OCI-M2 (cell line): Measurements from ENCODE around the gene PROSER3.
"Not testable (repeated sequence)": the region's sequence is repeated elsewhere in the genome, so short reads cannot be mapped to it uniquely, and the experiment has no call there.

Experiments used
- DNase-seq: peaks from one replicate; lab custom pipeline; 2025; ENCODE audit not compliant: unreplicated experiment; lab: John Stamatoyannopoulos, UW

The PROSER3 gene

DNA sequence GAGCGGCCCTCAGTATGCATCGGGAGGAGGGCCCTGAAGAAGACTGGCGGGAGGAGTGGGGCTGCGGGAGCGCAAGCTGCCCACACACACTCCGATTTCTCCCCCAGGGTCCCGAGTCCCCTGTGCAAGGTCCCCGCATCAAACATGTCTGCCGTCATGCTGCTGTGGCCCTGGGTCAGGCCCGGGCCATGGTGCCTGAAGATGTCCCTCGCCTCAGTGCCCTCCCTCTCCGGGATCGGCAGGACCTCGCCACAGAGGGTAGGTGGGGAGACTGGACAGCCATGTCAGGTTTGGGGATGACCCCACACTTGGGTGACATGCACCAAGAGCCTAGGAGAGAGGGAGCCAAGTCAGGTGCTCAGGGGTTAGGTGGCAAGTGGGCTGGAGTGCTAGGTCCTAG lies 35.5 kb upstream of the PROSER3 start:
- no peak for DNase-seq

DNA sequence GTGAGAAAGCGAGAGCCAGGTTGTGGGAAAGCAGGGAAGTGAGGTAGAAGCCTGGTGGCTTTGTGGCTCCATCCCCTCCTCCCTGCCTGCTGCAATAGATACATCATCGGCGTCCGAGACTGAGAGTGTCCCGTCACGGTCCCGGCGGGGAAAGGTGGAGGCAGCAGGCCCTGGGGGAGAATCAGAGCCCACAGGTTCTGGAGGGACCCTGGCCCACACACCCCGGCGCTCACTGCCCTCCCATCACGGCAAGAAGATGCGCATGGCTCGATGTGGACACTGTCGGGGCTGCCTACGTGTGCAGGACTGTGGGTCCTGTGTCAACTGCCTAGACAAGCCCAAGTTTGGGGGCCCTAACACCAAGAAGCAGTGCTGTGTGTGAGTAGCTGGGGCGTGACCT lies 35.1 kb upstream of the PROSER3 start:
- DNase-seq: no peak

DNA sequence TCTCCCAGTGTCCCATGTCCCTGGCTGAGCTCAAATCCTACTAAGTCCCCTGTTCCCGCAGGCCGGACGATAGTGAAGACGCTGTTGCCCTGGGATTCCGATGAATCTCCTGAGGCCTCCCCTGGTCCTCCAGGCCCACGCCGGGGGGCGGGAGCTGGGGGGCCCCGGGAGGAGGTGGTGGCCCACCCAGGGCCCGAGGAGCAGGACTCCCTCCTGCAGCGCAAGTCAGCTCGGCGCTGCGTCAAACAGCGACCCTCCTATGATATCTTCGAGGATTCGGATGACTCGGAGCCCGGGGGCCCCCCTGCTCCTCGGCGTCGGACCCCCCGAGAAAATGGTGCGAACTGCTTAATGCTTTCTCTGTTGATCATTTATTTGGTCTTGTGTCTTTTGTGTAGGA lies 34.3 kb upstream of the PROSER3 start:
- no peak for DNase-seq

DNA sequence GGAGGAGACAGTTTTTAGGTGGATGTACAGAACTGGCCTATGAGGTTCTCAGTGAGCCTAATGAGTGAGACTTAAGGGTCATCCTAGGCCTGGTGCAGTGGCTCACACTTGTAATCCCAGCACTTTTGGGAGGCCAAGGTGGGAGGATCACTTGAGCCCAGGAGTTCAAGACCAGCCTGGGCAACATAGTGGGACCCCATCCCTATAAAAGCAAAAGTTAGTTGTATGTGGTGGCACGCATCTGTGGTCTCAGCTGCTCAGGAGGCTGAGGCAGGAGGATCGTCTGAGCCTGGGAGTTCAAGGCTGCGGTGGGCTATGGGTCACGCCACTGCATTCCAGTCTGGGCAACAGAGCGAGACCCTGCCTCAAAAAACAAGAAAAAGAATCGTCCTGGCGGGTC lies 33.8 kb upstream of the PROSER3 start:
- not testable (repeated sequence) for DNase-seq

DNA sequence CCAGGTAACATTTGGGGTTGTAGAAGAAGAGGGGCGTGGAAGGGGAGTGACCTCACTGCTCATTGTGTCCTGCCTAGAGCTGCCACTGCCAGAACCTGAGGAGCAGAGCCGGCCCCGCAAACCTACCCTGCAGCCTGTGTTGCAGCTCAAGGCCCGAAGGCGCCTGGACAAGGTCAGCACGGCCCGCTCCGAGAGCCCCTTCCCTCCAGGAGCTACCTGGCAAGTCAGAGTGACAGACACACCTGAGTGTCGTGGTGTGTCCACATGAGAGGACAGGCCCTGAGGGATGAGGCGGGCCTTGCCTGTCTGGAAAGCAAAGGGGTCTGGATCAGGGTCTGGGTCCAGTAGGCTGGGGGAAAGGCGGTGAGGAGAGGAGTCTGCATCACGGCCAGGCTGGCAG lies 33.4 kb upstream of the PROSER3 start:
- no peak for DNase-seq

DNA sequence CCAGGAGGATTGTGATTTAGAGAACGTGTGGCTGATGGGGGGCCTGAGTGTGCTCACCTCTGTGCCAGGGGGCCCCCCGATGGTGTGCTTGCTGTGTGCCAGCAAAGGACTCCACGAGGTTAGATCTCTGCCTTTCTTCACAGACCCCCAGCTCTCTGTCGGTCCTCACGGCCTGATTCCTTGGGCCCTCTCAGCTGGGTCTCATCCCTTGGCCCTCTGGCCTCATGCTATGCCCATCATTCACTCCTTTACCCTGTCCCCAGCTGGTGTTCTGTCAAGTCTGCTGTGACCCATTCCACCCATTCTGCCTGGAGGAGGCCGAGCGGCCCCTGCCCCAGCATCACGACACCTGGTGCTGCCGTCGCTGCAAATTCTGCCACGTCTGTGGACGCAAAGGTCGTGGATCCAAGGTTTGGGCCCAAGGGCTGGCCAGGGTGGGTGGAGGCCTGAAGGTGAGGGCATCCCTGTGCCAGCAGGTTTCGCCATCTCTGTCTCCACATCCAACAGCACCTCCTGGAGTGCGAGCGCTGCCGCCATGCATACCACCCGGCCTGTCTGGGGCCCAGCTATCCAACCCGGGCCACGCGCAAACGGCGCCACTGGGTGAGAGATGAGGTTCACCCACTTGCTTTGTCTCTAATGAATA lies 32.6 kb upstream of the PROSER3 start:
- DNase-seq: no peak

DNA sequence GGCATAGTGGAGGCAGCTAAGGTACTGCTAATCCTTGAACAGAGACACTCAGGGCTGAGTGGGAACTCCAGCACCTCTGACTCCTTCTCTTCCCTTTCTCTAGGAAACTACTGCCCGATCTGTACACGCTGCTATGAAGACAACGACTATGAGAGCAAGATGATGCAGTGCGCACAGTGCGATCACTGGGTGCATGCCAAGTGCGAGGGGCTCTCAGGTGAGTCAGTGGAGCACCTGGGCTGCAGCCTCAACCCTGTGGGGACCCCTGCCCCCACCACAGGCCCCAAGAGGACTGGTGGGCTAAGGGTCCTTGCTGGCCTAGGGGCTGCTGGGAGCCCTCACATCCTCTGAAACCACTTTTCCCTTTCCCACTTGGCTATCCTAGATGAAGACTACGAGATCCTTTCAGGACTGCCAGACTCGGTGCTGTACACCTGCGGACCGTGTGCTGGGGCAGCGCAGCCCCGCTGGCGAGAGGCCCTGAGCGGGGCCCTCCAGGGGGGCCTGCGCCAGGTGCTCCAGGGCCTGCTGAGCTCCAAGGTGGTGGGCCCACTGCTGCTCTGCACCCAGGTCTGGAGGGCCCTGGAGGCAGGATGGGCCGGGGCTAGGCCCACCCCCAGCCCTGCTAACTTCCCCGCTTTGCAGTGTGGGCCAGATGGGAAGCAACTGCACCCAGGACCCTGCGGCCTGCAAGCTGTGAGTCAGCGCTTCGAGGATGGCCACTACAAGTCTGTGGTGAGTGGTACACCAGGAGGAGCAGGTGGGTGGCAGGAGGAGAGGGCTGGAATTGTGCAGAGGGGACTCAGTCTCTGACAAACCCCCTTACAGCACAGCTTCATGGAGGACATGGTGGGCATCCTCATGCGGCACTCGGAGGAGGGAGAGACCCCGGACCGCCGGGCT lies 30.7 kb upstream of the PROSER3 start:
- no peak for DNase-seq

DNA sequence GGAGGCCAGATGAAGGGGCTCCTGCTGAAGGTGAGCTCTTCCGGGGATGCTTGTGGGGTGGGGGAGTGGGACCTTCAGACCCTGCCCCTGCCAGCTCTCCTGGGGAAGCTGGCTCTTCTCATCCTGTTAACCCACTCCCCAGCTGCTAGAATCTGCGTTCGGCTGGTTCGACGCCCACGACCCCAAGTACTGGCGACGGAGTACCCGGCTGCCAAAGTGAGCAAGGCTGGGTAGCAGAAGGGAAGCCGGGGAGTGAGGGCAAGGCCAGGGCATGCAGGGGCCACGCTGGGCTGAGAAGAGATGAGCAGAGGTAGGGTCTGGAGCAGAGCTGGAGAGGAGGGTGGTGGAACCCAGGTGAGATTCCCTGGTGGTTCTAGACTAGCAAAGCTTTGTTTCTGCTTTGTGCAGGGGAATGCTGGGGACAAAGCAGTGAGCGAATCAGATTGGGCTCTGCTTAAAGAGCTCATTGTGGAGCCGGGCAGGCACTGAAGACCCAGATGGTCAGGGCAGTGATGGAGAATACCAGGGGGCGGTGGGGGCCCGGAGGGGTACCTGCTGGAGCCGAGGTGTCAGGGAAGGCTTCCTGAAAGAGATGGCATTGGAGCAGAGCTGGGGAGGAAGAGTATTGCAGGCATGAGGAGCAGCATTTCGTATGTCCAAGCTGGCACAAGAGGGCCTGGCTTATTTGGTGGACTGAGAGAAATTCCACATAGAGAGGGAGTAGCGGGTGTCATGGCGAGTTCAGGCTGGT lies 29.8 kb upstream of the PROSER3 start:
- DNase-seq: no peak

DNA sequence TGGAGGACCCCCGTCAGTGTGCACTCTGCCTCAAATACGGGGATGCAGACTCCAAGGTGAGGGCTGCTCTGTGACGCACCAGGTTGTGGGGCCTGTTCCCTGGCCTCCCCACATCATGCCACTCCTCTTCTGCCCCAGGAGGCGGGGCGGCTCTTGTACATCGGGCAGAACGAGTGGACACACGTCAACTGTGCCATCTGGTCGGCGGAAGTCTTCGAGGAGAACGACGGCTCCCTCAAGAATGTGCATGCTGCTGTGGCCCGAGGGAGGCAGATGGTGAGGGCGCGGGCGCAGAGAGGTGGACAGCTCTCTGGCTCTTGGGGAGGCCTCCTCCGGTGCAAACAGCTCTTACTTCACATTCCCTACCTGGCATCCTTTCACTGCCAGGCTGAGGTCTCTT lies 29.0 kb upstream of the PROSER3 start:
- DNase-seq: no peak

DNA sequence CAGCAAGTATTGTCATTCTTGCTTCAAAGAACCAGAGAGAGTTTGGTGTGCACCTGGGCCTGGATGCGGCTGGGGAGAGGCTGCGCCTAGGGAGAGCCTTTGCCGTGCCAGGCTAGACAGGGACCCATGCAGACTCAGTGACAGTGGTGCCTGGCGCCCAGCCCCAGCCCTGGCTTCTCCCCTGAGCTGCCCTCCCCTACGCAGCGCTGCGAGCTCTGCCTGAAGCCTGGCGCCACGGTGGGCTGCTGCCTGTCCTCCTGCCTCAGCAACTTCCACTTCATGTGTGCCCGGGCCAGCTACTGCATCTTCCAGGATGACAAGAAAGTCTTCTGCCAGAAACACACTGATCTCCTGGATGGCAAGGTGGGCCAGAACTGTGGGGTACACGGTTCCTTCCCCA lies 28.2 kb upstream of the PROSER3 start:
- DNase-seq: no peak

DNA sequence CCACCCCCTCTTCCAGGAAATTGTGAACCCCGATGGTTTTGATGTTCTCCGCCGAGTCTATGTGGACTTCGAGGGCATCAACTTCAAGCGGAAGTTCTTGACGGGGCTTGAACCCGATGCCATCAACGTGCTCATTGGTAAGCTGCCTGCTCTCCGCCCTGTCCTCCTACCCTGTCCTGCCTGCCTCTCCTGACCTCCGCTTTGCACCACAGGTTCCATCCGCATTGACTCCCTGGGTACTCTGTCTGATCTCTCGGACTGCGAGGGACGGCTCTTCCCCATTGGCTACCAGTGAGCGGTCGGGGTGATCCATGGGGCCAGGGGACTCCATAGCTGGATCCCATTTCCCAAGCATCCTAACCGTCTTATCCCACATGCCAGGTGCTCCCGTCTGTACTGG lies 27.6 kb upstream of the PROSER3 start:
- DNase-seq: no peak

DNA sequence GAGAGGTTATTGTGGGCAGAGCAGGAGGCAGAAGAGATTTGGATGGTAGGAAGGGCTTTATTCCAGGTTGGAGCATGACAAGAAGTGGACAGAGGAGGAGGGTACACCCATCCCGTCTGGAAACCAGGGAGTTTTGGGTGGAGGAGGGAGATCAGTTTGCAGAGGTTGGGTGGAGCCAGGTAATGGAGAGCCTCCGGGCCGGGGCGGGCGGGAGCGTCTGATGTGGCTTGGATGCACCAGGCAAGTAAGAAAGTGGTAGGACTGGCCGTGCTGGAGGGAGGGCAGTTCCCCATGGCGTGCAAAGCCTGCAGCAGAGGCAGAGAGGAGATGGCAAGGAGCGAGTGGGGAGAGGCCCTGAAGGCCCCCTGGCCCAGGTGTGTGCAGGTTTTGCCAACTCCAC lies 26.6 kb upstream of the PROSER3 start:
- DNase-seq: no peak

DNA sequence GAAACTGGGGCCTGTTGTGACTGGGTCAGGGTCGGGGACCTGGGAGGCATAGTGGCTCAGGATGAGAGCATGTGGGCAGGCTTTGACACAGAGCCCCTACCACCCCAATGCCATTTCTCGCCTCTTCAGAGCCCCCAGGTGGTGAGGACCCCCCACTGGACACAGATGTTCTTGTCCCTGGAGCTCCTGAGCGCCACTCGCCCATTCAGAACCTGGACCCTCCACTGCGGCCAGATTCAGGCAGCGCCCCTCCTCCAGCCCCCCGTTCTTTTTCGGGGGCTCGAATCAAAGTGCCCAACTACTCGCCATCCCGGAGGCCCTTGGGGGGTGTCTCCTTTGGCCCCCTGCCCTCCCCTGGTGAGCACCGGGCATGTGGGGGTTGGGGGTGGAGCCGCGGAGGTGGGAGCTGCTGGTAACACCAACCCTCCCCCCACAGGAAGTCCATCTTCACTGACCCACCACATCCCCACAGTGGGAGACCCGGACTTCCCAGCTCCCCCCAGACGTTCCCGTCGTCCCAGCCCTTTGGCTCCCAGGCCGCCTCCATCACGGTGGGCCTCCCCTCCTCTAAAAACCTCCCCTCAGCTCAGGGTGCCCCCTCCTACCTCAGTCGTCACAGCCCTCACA lies 26.1 kb upstream of the PROSER3 start:
- no peak for DNase-seq

DNA sequence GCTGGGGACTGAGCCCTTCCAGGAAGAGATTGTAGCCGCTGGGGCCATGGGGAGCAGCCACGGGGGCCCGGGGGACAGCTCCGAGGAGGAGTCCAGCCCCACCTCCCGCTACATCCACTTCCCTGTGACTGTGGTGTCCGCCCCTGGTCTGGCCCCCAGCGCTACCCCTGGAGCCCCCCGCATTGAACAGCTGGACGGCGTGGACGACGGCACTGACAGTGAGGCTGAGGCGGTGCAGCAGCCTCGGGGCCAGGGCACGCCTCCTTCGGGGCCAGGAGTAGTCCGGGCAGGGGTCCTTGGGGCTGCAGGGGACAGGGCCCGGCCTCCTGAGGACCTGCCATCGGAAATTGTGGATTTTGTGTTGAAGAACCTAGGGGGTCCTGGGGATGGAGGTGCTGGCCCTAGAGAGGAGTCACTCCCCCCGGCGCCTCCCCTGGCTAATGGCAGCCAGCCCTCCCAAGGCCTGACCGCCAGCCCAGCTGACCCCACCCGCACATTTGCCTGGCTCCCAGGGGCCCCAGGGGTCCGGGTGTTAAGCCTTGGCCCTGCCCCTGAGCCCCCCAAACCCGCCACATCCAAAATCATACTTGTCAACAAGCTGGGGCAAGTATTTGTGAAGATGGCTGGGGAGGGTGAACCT lies 25.3 kb upstream of the PROSER3 start:
- DNase-seq: no peak

DNA sequence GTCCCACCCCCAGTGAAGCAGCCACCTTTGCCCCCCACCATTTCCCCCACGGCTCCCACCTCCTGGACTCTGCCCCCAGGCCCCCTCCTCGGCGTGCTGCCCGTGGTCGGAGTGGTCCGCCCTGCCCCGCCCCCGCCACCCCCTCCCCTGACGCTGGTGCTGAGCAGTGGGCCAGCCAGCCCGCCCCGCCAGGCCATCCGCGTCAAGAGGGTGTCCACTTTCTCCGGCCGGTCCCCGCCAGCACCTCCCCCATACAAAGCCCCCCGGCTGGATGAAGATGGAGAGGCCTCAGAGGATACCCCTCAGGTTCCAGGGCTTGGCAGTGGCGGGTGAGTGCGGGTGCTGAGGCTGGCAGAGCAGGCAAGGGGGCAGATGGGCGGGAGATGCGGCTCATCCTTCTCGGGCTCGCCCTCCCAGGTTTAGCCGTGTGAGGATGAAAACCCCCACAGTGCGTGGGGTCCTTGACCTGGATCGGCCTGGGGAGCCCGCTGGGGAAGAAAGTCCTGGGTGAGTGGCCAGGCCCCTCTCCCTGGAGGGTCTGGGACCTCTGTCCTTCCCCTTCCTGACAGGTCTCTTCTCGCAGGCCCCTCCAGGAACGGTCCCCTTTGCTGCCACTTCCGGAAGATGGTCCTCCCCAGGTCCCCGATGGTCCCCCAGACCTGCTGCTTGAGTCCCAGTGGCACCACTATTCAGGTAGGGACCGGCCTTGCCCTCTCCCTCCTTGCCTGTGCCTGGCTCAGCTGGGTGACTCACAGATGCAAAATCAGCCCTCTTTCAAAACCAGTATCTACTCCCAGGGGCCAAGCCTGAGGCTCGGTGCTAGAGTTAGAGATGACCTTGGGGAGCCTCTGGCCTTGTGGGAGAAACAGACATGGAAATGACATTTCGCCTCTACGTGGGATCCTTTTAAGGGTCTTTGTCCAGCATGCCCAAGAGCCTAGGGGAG lies 24.5 kb upstream of the PROSER3 start:
- no peak for DNase-seq

DNA sequence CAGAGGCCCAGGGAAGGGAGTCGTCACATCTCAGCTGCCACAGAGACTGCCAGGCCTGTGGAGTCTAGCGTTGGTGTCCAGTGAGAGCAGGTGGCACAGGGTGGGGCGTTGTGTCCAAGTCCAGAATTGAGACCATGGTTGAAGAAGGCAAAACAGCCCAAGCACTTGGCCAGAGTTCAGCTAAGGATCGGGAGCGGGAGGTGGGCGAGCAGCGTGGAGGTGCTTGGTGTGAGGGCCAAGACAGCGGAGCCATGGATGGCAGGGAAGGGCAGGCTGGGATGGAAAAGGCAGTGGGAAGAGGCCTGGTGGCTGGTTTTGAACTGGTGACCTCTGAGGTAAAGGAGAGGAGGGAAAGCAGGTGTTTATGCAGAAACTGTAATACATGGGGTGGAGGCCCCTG lies 23.7 kb upstream of the PROSER3 start:
- no peak for DNase-seq

DNA sequence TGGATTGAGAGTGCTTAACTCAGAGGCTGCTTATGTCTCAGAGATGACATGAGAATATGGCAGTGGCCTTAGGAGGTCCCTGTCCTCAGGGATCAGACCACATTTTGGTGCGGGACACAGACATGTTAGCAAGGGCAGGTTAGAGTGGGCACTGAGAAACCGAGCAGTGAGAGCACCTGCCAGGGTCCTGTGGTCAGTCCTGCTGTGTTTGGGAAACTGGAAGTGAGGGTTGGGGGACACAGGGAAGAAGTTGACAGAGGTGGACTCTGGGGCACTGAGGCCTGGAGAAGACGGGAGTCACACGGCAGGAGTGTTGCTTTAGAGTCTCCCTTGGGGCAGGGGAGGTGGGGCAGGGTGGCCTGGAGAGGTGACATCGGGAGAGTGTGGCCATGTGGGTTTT lies 23.1 kb upstream of the PROSER3 start:
- no peak for DNase-seq

DNA sequence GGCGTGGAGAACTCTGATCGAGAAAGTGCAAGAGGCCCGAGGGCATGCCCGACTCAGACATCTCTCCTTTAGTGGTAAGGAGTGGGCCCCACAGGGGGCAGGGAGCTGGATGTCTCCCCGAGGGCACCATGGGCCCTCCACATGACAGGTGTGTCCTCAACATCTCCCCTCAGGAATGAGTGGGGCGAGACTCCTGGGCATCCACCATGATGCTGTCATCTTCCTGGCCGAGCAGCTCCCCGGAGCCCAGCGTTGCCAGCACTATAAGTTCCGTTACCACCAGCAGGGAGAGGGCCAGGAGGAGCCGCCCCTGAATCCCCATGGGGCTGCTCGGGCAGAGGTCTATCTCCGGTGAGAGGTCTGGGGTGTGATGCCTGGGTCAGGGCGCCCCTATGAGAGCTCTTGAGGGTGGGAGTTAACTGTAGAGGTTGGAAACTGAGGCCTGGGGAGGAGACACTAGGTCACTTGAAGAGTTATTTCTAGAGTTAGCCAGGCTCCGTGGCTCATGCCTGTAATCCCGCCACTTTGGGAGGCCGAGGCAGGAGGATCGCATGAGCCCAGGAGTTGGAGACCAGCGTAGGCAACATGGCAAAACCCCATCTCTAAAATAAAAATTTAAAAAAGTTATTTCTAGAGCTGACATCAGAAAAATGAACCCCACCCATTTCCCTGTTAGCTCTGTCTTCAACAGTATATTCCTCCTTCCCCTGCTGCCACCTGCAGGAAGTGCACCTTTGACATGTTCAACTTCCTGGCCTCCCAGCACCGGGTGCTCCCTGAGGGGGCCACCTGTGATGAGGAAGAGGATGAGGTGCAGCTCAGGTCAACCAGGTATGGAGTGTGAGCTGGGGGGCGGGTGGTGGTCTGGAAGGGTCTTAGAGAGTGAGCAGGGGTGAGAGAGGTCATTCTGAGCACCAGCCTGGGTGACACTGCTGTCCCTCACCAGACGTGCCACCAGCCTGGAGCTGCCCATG lies 20.8 kb upstream of the PROSER3 start:
- DNase-seq: no peak
